ENCODE measurements around the gene RHNO1.
A peak's percentile ranks its signal among the peaks of the same experiment; 100 is the strongest.

Gene RHNO1
- total RNA-seq = 15.9 to 36.7 (median 24.2) reads per million in 9 experiments

DNA sequence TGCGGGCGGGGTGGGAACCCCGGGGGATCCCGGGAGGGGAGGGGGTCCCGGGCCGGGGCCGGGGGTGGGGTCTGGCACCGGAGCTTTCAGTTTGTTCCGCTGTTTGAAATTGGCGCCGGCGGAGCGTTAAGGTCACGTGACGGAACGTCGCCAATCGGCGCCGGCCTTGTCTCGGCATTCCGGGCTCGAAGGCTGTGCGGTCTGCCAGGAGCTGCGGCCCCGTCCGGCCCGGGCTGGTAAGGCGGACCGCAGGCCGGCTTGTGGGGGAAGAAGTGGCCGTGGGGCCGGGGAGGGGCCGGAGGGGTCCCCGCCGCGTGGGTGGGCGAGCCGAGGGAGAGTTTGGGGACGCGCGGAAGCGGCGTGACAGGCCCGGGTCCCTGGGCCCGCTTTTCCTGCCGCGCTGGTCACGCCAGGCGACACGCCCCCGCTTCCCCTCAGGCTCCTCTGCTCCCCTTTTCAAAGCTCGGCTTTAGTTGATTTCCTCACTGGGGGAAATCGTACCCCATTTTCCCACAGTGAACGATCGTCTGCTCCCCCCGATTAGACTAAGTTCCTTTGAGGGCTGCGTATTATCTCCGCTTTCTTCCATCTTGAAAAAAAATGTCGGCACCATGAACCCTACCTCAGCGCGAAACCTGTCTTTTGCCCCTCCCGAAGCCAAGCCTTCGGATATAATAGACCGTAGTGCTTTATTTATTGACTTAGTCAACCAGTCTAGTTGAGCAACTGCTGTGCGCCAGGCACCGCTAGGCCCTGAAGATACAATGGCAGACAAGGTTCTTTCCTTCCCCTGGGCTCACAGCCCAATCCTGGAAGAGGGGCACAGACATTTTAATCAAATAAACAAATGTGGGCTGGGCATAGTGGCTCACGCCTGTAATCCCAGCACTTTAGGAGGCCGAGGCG is at the start of gene RHNO1, which contains the start of gene FOXM1:
Gene RHNO1 (plus strand): TSS at position 177 of the 906 bp plus-strand sequence. CDS start 8,144 bp downstream, outside the sequence.
Gene FOXM1 (minus strand): TSS at position 128 of the 906 bp plus-strand sequence. CDS start 2,696 bp downstream, outside the sequence.
- Mint-ChIP-seq H3K27me3 (no peaks in the 10 kb centered on the region), H3K4me3 (peak within 1 kb of the TSS; percentile 96 to 98), H3K36me3 (ENCODE audit: insufficient read depth) (peaks cover 23% of the 10 kb centered on the region), H3K4me1 (ENCODE audit: low read depth in 2 of 2) (peaks cover 24 to 32% of the 10 kb centered on the region in 2 donors), H3K9me3 (no peaks in the 10 kb centered on the region), H3K27ac (peak within 1 kb of the TSS; percentile 99)
- DNase-seq (peak; percentile 84 to 87 (median 84)), ATAC-seq (replicated peaks) (peak; percentile 82)

DNA sequence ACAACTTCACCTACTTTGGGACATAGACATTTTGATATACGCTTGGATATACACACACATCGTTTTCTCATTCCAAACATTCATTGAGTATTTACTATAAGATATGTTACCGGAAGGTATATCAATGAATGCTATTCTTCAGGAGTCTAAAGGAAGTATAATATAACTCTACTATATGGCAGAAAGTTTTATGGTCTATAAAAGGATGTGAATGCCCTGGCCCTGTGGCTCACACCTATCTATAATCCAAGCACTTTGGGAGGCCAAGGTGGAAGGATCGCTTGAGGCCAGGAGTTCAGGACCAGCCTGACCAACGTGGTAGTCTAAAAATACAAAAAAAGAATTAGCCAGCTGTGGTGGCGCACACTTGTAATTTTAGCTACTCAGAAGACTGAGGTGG is 47.7 kb upstream of the RHNO1 start:
- H3K36me3 Mint-ChIP-seq (ENCODE audit: insufficient read depth) = peaks cover 29% of the 10 kb centered on the region
- no peaks in the 10 kb centered on the region for H3K27me3 Mint-ChIP-seq
- no peak for ATAC-seq (replicated peaks)
- peak overlapping the region in 1 of 2 donors; percentile 69 for H3K27ac Mint-ChIP-seq
- no peak overlapping the region for H3K4me3 Mint-ChIP-seq
- no peak for DNase-seq
- H3K9me3 Mint-ChIP-seq = no peaks in the 10 kb centered on the region
- H3K4me1 Mint-ChIP-seq (ENCODE audit: low read depth in 2 of 2) = peaks cover 3 to 5% of the 10 kb centered on the region in 2 donors

DNA sequence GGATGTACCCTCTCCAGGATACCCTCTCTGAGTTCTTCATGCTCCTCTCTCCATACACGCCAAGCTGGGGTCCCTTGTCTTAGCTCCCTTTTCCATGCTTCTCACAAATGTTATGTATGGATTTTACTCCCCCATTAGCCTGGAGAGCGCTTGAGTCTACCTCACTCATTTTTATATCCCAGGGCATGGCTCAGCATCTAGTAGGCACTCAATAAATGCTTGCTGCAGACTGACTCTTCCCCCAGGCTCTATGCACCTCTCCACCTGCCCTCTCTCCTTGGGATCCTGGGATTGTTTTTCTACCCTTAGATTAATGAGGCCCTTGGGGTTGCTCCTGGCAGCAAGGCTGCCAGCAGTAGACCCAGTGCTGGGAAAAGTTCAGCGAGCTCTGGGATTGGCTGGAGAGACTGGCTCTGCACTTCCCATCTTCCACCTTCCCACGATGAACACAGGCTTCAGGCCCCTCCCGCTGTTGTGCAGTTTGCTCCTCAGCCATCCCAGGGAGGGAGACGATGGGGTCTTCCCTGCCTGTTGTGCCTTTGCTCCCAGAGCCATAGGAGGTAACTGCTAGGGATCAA is 44.4 kb upstream of the RHNO1 start:
- H3K4me3 Mint-ChIP-seq = no peak overlapping the region
- no peaks in the 10 kb centered on the region for H3K27me3 Mint-ChIP-seq
- peaks cover 5 to 11% of the 10 kb centered on the region in 2 donors for H3K4me1 Mint-ChIP-seq (ENCODE audit: low read depth in 2 of 2)
- ATAC-seq (replicated peaks) (no peak), DNase-seq (no peak)
- H3K27ac Mint-ChIP-seq = peak overlapping the region in 1 of 2 donors; percentile 79
- H3K36me3 Mint-ChIP-seq (ENCODE audit: insufficient read depth) = peaks cover 12% of the 10 kb centered on the region
- H3K9me3 Mint-ChIP-seq = no peaks in the 10 kb centered on the region

DNA sequence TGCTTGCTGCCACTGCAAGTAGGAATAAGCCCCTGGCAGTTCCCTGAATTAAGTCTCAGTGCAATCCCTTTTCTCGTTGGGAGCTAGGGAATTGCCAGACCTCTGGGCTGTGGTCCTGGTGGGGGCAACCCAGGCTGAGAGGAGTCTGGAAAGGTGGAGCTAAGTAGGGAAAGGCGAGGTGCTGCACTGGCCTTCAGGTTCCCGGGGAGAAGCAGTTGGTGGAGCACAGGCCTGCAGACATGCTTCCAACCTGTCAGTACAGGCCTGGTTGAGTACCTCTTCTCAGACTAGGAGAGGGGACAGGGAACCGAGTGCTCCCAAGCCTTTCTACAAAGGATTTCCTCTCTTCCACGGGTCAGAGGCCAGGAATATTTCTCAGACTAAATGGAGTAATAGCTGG is 43.7 kb upstream of the RHNO1 start:
- peaks cover 5 to 11% of the 10 kb centered on the region in 2 donors for H3K4me1 Mint-ChIP-seq (ENCODE audit: low read depth in 2 of 2)
- H3K27me3 Mint-ChIP-seq = no peaks in the 10 kb centered on the region
- H3K27ac Mint-ChIP-seq = no peak overlapping the region
- ATAC-seq (replicated peaks) = no peak
- no peak overlapping the region for H3K4me3 Mint-ChIP-seq
- DNase-seq = no peak
- H3K36me3 Mint-ChIP-seq (ENCODE audit: insufficient read depth) = peaks cover 16% of the 10 kb centered on the region
- H3K9me3 Mint-ChIP-seq = no peaks in the 10 kb centered on the region

DNA sequence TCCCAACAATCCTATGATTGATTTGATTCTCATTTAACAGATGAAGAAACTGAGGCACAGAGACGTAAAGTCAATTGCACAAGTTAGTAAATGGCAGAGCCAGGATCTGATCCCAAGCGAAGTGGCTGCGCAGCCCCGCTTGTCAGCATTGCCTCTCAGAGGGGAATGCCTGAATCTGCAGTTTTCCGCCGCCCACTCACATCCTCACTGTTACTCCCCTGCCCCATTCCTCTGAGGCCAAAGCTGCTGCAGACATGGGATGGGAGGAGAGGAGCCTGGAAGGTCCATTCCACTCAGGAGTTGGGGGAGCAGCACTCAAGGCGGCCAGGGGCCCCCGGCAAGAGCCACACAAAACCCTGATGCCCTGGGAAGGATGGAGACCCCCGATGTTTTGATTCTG is 43.2 kb upstream of the RHNO1 start:
- DNase-seq = no peak
- ATAC-seq (replicated peaks) = no peak
- Mint-ChIP-seq H3K36me3 (ENCODE audit: insufficient read depth) (peaks cover 19% of the 10 kb centered on the region), H3K4me3 (no peak overlapping the region), H3K27me3 (no peaks in the 10 kb centered on the region), H3K9me3 (no peaks in the 10 kb centered on the region), H3K4me1 (ENCODE audit: low read depth in 2 of 2) (peaks cover 5 to 11% of the 10 kb centered on the region in 2 donors), H3K27ac (no peak overlapping the region)

GRCh38 chr12:2834581-2835491 is 42.2 kb upstream of the RHNO1 start, which contains the start of gene NRIP2:
NRIP2 (minus strand) TSS chr12:2835035; CDS start chr12:2834983, 52 bp downstream.
- Mint-ChIP-seq H3K36me3 (ENCODE audit: insufficient read depth) (peaks cover 20% of the 10 kb centered on the region), H3K4me1 (ENCODE audit: low read depth in 2 of 2) (peaks cover 5 to 11% of the 10 kb centered on the region in 2 donors), H3K9me3 (no peaks in the 10 kb centered on the region), H3K4me3 (no peak within 1 kb of the TSS), H3K27me3 (no peaks in the 10 kb centered on the region), H3K27ac (peak within 1 kb of the TSS; percentile 24 to 71)
- ATAC-seq (replicated peaks) (no peak), DNase-seq (no peak)

DNA sequence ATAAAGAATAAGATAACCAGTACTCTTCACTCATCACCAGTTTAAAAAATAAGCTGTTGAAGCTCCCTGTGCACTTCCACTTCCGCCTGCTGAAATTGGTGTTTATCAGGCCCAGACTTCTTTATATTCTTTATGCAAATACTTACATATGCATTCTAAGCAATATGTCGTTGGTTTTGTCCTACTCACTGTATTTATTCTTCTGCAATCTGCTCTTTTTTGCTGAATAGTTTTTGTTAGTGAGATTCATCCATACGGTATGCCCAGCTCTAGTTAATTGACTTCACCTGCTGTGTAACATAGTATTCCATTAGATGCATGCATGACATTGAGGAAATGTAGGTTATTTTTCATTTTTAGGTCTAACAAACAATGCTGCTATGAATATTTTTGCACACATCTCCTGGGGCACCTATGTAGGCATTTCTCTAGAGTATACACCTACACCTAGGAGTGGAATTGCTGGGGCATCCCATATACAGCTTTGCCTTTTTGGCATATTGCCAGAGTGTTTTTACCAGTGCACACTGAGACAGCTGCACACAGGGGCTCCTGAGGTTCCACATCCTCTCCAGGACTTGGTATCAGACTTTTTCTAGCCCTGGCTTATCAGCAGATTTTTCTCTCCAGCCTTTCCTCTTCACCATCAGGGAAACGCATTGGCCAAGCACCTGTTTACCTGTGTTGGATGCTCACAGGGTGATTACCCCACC is 41.2 kb upstream of the RHNO1 start:
- ATAC-seq (replicated peaks) = no peak
- Mint-ChIP-seq H3K9me3 (no peaks in the 10 kb centered on the region), H3K4me3 (no peak overlapping the region), H3K36me3 (ENCODE audit: insufficient read depth) (peaks cover 28% of the 10 kb centered on the region), H3K27me3 (no peaks in the 10 kb centered on the region), H3K4me1 (ENCODE audit: low read depth in 2 of 2) (peaks cover 5 to 11% of the 10 kb centered on the region in 2 donors), H3K27ac (peak overlapping the region in 1 of 2 donors; percentile 71)
- DNase-seq = no peak

- no peak for DNase-seq
- Mint-ChIP-seq H3K36me3 (ENCODE audit: insufficient read depth) (peaks cover 28% of the 10 kb centered on the region), H3K4me3 (no peak overlapping the region), H3K27me3 (no peaks in the 10 kb centered on the region), H3K27ac (no peak overlapping the region), H3K9me3 (no peaks in the 10 kb centered on the region), H3K4me1 (ENCODE audit: low read depth in 2 of 2) (peaks cover 5 to 11% of the 10 kb centered on the region in 2 donors)
- no peak for ATAC-seq (replicated peaks)
These were observed 40.4 kb upstream of the RHNO1 start for GRCh38 chr12:2836574-2836973.

DNA sequence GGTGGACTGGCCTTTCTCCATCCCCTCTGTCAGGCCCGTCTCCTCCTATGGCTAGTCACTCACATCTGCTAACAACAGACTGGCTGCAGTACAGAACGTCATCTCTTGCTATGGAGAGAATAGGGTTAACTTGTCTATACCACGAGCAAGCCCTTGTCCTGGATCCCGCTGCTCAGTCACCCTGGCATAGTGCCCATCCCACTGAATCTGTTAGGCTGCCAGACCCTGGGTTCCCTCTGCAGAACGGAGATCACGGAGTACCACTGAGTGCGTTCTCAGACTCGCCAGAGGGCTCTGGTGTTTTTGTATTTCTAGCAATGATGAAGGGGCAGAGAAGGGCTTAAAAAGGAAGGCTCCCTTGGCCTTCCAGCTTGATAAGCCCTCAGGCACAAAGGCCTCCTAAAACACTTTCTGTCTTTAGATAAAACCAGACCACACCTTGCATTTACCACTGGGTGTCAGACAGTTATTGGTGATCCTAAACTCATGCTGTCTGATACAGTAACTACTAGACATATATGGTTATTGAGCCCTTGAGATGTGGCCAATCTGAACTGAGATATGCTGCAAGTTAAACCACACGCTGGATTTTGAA is 35.9 kb upstream of the RHNO1 start:
- Mint-ChIP-seq H3K4me1 (ENCODE audit: low read depth in 2 of 2) (peaks cover 0 to 2% of the 10 kb centered on the region in 2 donors), H3K4me3 (no peak overlapping the region), H3K27ac (no peak overlapping the region), H3K9me3 (no peaks in the 10 kb centered on the region), H3K27me3 (no peaks in the 10 kb centered on the region), H3K36me3 (ENCODE audit: insufficient read depth) (peaks cover 37% of the 10 kb centered on the region)
- DNase-seq (no peak), ATAC-seq (replicated peaks) (no peak)

DNA sequence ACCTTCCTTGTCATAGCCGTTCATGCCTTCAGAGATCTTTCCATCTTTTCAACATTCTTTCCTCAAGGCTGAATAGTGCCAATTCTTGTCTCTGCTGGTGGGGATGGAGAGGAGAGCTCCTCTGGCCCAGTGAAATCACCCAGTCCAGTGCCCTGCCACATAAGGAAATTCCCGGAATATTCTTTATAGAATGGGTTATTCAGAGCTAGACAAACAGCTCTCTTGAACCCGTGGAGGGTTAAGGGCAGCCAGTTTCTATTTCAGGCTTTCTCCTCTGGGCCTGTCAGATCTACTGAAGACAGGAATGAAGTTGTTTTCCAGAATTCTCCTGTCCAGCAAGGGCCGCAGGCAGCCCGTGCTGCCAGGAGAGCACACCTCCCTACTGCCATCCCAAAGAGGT is 34.1 kb upstream of the RHNO1 start:
- DNase-seq (no peak), ATAC-seq (replicated peaks) (no peak)
- no peak overlapping the region for H3K27ac Mint-ChIP-seq
- no peaks in the 10 kb centered on the region for H3K9me3 Mint-ChIP-seq
- H3K27me3 Mint-ChIP-seq = no peaks in the 10 kb centered on the region
- peaks cover 31% of the 10 kb centered on the region for H3K36me3 Mint-ChIP-seq (ENCODE audit: insufficient read depth)
- no peak overlapping the region for H3K4me3 Mint-ChIP-seq
- H3K4me1 Mint-ChIP-seq (ENCODE audit: low read depth in 2 of 2) = peaks cover 0 to 2% of the 10 kb centered on the region in 2 donors

GRCh38 chr12:2844786-2845185 is 32.2 kb upstream of the RHNO1 start:
- Mint-ChIP-seq H3K36me3 (ENCODE audit: insufficient read depth) (peaks cover 21% of the 10 kb centered on the region), H3K27me3 (no peaks in the 10 kb centered on the region), H3K4me1 (ENCODE audit: low read depth in 2 of 2) (peaks cover 0 to 2% of the 10 kb centered on the region in 2 donors), H3K9me3 (no peaks in the 10 kb centered on the region), H3K4me3 (no peak overlapping the region), H3K27ac (peak overlapping the region in 1 of 2 donors; percentile 53)
- no peak for ATAC-seq (replicated peaks)
- no peak for DNase-seq

- ATAC-seq (replicated peaks) = no peak
- H3K9me3 Mint-ChIP-seq = no peaks in the 10 kb centered on the region
- peak overlapping the region in 1 of 2 donors; percentile 53 for H3K27ac Mint-ChIP-seq
- no peaks in the 10 kb centered on the region for H3K27me3 Mint-ChIP-seq
- peaks cover 16% of the 10 kb centered on the region for H3K36me3 Mint-ChIP-seq (ENCODE audit: insufficient read depth)
- H3K4me1 Mint-ChIP-seq (ENCODE audit: low read depth in 2 of 2) = peaks cover 0 to 2% of the 10 kb centered on the region in 2 donors
- H3K4me3 Mint-ChIP-seq = no peak overlapping the region
- DNase-seq = no peak
These were observed 31.7 kb upstream of the RHNO1 start for GRCh38 chr12:2845280-2845679.
